Measurements from ENCODE around the gene RASSF3.

The RASSF3 gene

DNA sequence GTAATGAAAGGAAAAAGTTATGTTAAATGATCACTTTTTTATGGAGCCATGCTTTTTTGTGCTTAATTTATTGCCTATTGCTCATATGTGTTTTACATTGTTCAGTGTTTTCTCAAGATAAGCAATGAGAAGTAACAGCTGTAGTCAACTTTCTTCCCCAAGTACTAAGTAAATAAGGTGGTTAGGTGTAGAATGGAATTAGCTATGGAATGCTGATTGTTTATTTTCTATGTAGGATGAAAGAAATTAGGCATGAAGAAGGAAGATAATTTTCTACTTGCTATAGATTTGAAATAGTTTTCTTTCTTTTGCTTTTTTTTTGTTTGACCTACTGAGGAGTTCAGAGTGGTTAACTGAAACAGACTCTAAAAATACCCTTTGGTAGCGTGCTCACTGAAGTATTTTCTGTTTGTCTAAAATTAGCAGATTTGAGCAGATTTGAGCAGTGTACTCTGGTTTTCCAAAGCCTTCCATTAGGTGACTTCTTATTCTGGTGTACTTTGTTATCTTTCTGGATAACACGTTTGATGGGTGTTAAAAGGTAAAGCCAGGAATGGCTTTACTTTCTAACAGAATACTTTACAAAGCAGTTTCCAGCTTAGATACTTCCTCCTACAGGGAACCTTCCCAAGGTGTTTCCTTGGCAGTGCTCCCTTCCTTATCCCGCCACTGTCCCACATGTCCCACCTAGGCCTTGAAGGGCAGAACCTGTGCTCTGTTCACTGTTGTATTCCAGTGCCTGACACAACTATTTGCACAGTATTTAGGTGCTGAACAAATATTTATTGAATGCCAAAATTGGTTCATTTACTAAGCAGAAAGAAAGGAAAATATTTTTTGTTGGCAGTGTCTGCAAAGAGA, 56.0 kb downstream of the RASSF3 start:
- H3K27ac ChIP-seq, result no peak overlapping the region
- no peak for DNase-seq (ENCODE audit: low read depth, low spot score)

DNA sequence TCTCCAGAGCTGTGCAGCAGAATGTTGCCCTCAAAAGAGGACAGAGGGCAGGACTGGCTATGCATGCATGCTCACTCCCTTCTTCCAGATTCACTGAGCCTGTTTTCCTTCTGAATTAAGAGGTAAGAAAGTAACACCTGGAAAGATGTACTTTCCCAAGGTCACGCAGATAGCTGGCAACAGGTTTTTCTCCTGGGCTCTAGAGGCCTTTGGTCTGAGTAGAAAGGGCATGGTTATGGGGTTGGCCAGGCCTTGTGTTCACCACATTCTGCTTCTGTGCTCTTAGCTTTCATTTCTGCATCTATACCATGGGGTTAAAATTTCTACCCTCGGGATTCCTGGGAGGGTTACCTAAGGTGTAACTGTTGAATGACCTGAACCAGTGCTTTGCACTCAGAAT, 57.5 kb downstream of the RASSF3 start:
- H3K27ac ChIP-seq, result no peak overlapping the region
- DNase-seq (ENCODE audit: low read depth, low spot score), result no peak

GRCh38 chr12:64669270-64669842, 59.1 kb downstream of the RASSF3 start:
- DNase-seq (ENCODE audit: low read depth, low spot score), result no peak
- peak overlapping the region; percentile 1 for H3K27ac ChIP-seq

DNA sequence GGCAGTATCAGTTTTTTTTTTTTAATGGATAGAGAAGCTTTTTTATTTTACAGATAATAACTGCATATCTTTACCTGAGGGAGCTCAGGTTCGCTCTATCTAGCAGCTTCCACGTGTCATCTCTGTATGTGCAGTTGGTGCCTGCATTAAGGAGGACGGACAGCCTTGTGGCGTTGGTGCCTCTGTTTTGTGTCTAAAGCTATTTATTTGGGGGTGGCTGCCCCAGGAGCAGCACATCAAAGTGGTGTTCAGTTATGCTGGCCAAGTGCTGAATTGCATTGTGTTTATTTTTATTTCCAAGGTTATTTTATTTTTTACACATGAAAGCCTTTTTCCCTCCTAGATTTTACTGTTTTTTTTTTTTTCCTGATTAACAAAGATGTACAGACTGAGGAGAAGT, 59.7 kb downstream of the RASSF3 start:
- no peak overlapping the region for H3K27ac ChIP-seq

GRCh38 chr12:64670919-64671639, 60.8 kb downstream of the RASSF3 start:
- DNase-seq (ENCODE audit: low read depth, low spot score), result peak; percentile 52
- peak overlapping the region; percentile 88 for H3K27ac ChIP-seq

More for the DNA sequence above, 59.7 kb downstream of the RASSF3 start:
- no peak for DNase-seq (ENCODE audit: low read depth, low spot score)

GRCh38 chr12:64671681-64672080, 61.4 kb downstream of the RASSF3 start:
- DNase-seq (ENCODE audit: low read depth, low spot score), result no peak
- peak overlapping the region; percentile 88 for H3K27ac ChIP-seq

- H3K27ac ChIP-seq, result peak overlapping the region; percentile 88
- DNase-seq (ENCODE audit: low read depth, low spot score), result no peak
Measured at GRCh38 chr12:64672925-64673409, 62.7 kb downstream of the RASSF3 start.

- H3K27ac ChIP-seq, result no peak overlapping the region
- DNase-seq (ENCODE audit: low read depth, low spot score), result no peak
Measured at GRCh38 chr12:64673490-64674169, 63.3 kb downstream of the RASSF3 start.

DNA sequence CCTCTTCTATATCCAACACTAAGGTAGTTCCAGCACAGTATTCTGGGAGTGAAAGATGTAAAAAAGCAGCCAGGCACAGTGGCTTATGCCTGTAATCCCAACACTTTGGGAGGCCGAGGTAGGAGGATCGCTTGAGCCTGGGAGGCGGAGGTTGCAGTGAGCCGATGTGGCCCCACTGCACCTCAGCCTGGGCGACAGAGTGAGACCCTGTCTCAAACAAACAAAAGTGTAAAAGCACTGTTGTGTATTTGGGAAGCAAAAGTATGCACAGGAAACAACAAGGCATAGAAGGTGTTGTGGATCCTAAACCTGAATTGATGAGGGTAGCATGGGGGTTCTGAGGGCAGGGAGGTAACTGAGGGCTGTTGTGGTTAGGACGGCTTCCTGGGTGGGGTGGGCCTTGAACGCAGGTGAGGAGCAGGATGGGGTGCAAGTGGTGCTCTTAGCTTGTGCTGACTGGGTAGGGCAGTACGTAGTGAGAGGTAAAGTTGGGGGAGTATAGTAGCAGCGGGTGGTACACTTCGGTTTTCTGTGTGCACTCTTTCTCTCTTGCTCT, 64.2 kb downstream of the RASSF3 start:
- no peak overlapping the region for H3K27ac ChIP-seq
- no peak for DNase-seq (ENCODE audit: low read depth, low spot score)

DNA sequence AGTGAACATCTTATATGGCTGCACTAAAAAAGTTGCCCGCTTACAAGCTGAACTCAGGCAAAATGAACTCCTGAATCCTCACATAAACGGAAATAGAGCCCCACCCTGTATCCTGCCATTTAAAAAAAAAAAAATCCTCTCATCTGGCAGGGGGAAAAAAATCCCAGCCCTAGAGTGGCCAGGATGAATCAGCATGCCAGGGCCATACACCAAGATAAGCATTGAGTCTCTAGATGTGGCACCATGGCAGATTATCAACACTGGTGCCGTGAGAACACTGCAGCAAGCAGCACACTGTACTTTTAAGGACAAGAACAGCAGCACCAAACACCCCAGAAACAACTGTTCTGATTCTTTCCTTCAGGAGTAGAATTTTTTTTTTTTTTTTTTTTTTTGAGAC, 65.5 kb downstream of the RASSF3 start:
- no peak for DNase-seq (ENCODE audit: low read depth, low spot score)
- no peak overlapping the region for H3K27ac ChIP-seq

GRCh38 chr12:64678248-64678647, 68.0 kb downstream of the RASSF3 start:
- peak overlapping the region; percentile 98 for H3K27ac ChIP-seq
- no peak for DNase-seq (ENCODE audit: low read depth, low spot score)

DNA sequence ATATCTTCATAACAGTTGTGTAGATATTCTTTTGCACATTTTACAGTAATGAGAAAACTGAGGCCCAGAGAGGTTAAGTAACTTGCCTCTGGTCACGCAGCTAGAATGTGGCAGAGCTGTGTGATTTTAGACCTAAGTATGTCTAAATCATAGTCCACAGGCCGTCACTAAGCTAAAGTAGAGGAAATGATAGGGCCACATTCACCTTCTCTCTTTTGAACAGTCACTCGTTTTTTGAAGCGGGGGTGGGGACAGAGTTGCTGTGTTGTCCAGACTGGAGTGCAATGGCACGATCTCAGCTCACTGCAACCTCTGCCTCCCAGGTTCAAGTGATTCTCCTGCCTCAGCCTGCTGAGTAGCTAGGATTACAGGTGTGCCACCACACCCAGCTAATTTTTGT, 68.5 kb downstream of the RASSF3 start:
- H3K27ac ChIP-seq, result peak overlapping the region; percentile 98
- no peak for DNase-seq (ENCODE audit: low read depth, low spot score)

- peak; percentile 82 for DNase-seq (ENCODE audit: low read depth, low spot score)
Measured at GRCh38 chr12:64679487-64680001, 69.2 kb downstream of the RASSF3 start.

GRCh38 chr12:64680235-64680634, 69.9 kb downstream of the RASSF3 start:
- H3K27ac ChIP-seq, result peak overlapping the region; percentile 98
- peak; percentile 26 for DNase-seq (ENCODE audit: low read depth, low spot score)

More at GRCh38 chr12:64679487-64680001, 69.2 kb downstream of the RASSF3 start:
- H3K27ac ChIP-seq, result peak overlapping the region; percentile 98

GRCh38 chr12:64681200-64682052, 71.1 kb downstream of the RASSF3 start:
- peak overlapping the region; percentile 98 for H3K27ac ChIP-seq
- no peak for DNase-seq (ENCODE audit: low read depth, low spot score)

- no peak overlapping the region for H3K27ac ChIP-seq
- DNase-seq (ENCODE audit: low read depth, low spot score), result no peak
Measured at GRCh38 chr12:64682572-64683277, 72.4 kb downstream of the RASSF3 start.

DNA sequence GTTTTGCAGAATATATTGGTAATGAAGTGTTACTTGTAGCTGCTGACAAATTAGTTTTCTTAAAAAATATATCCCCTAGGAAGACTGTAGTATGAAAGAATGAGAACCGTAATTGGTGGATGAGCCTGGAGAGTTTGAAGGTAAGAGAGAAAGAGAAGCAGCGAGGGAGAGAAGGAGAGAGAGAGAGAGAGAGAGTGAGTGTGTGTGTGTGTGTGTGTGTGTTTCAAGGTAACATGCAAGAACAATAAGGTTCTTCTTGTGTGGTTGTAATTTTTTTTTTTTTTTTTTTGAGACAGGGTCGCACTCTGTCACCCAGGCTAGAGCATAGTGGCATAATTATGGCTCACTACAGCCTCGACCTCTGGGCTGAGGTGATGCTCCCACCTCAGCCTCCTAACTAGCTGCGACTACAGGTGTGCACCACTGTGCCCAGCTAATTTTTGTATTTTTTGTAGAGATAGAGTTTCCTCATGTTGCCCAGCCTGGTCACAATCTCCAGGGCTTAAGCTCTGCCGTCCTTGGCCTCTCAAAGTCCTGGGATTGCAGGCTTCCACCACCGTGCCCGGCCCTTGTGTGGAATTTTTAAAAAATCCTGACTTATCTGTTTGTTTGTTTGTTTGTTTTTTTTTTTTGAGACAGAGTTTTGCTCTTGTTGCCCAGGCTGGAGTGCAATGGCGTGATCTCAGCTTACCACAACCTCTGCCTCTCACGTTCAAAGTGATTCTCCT, 73.7 kb downstream of the RASSF3 start:
- DNase-seq (ENCODE audit: low read depth, low spot score), result no peak
- no peak overlapping the region for H3K27ac ChIP-seq

DNA sequence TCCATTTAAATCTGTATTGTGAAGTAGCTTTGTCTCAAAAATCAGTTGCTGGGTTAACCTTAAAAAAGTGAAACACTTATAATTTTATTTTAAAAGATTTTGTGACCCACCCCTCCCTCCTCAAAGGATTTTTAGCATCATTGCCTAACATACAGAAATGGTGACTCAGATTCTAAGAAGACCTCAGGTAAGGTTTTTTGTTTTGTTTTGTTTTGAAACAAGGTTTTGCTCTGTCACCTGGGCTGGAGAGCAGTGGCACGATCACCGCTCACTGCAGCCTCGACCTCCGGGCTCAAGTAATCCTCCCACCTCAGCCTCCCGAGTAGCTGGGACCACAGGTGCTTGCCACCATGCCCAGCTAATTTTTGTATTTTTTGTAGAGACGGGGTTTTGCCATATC, 74.8 kb downstream of the RASSF3 start:
- no peak overlapping the region for H3K27ac ChIP-seq
- no peak for DNase-seq (ENCODE audit: low read depth, low spot score)
